CD4-positive, alpha-beta T cell treated with Interleukin-4 for 4 hours (primary cell): ENCODE data around the gene TNP2.

ENCODE experiments used
- DNase-seq: peaks from one replicate; pipeline ENCODE4 v3.0.0-alpha.2; 2020

Gene TNP2

DNA sequence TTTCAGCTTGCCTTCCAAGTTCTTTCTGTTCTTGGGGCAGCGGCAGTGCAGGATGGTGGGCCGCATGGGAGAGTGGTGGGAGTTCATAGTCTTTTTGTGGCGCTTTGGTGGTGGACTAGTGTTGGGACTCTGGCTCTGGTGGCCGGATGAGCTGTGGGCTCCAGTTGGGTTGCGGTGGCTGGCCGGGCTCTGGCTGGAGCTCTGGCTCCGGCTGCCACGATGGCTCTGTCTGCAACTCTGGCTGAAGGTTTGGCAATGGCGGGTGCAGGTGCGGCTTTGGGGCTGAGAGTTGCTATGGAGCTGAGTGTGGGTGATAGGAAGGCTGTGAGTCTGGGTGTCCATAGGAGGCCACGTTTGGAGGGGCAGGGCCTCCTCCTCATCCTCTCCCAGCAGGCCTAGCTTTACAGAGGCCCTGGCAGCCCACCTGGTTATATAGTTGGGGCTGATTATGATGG lies at the start of gene TNP2:
TSS of gene TNP2 (minus strand) at position 405 of the 455 bp plus-strand sequence. CDS start at position 342, 63 bp downstream.
- DNase-seq = no peak

DNA sequence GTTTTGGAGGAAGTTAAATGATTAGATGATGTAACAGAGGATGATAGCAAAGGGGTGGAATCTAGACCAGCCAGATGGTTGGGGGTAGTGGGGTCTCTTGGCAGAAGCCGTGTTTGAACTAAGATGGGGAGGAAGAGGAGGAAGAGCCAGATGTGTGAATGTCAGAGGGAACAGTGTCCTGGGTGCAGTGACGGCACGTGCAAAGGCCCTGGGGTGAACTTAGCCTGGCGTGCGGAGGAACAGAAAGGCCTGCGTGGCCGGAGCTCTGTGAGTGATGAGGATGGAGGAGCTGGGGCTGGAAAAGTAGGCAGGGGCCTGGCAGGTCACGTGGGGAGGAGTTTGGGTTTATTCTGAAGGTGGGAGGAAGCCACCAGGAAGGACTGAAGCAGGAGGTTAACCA lies 49.7 kb upstream of the TNP2 start:
- DNase-seq = no peak

DNA sequence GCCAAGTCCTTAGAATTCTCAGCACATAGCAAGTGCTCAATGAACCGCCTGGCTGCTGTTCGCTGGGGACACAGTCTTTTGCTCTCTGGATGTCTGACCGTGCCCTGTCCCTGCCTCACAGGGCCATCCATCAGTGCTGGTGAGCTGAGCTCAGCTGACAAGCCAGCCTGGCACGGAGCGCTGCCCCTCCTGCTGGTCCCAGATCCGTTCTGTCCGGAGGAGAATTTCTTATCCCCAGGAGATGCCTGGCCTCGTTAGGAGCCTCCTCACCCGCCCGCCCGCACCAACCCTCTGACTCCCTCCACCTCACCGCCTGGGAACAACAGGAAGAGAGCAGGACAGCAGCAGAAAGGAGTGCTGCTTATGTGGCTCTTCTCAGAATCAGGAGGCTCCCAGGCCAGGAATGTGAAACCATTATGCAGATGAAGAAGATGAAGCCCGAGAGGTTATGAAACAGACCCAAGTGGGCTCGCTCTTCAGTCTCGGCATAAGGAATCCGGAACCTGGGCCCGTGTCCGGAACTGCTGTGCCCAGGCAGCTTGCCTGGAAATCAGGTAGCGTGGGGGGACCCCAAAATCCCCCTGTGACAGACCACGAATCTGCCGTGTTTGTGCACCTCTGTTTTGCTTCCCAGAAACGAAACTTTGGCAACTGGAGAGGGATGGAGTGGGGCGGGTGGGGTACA lies 47.3 kb upstream of the TNP2 start:
- no peak for DNase-seq

DNA sequence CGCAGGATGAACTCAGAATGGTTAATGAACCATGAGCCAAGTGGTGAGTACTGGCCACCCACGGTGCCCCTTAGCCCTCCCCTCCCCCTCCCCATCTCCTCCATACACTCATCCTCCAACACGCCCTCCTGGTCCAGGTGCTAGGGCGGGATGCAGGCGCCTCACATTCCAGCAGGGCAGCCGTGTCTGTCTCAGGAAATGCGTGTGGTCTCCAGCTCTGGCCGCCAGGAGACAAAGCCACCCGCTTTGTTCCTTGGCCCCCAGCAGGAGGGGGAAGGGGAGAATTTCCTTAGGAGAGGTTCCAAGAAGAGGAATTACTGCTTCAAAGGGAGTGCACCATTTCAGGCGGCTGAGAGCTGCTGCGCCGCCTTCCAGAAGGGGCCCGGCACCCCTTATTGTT lies 46.4 kb upstream of the TNP2 start:
- no peak for DNase-seq

DNA sequence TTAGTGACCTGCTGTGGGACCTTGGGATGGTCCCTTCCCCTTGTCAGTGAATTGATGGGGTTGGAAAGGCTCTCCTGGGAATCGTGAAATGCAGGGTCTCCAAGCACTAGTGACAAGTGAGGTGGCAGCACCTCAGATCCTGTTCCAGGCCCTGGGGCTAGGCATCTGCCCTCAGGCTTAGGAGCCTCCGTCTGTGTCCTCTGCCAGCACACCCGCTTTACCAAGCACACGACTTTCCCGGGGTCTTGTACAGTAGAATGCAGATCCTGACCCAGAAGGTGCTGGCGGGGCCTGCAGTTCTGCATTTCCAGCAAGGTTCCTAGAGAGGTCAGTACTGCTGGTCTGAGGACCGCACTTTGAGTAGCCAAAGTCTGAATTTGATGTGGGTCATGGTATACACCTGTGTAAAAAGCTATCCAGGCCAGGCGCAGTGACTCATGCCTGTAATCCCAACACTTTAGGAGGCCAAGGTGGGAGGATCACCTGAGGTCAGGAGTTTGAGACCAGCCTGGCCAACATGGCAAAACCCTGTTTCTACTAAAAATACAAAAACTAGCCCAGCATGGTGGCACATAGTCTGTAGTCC lies 45.3 kb upstream of the TNP2 start:
- no peak for DNase-seq

DNA sequence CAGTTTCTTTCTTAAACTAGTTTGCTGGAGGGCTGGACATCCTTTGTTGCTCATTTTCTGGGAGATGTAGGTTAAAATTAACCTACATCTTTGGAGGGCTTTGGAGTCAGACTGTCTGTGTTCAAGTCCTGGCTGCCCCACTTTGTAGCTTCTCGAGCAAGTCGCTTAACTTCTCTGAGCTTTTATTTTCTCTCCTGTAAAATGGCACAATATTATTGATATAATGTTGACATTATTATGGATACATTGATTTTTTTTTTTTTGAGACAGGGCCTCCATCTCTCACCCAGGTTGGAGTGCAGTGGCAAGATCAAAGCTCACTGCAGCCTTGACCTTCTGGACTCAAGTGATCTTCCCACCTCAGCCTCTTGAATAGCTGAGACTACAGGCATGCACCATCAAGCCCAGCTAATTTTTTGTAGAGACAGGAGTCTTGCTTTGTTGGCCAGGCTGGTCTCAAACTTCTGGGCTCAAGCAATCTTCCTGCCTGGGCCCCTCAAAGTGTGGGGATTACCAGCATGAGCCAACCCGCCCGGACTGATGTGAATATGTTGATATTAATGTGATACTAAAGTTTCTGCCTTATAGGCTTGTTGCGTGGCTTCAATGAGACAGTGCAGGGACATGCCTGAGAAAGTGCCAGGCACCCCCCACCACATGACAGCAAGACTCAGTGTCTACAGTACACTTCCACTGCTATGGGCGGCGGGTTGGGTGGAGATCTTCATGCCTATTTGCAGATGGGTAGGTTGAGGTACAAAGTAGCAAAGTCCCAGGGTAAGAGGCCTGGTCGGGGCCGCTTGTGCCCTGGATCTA lies 44.6 kb upstream of the TNP2 start:
- no peak for DNase-seq

DNA sequence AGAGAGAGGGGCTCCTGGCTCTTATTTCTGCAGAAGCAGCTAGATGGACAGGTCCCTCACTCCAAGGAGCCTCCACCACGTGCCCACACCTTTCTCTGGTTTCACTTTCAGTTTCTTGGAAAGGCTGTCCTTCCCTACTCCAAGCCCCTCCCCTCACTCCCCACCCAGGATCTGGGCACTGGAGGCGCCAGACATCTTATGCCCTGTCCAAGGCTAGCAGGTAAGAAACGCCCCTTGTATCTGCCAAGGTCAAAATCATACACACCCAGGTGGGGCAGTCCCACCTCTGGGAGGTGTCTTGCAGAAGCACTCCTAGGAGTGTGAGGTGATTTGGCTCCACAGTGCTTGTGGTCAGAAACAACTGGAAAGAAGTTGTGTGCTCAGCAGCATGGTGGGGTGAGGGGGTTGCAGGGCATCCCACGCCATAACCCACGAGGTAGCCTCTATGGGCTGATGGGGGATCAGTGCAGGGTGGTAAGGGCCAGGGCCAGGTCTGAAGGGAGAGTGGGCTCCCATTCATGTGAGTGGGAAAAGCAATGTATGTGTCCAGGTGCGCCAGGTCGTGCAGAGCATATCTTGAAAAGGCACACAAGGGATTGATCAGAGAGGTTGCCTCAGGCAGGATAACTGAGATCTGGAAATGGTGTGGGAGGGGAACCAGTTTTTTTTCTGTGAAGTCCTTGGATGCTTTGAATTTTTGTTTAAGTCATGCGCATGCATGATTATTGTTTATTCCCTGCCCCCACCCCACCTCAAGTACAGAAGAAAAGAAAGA lies 43.8 kb upstream of the TNP2 start:
- peak; percentile 20 for DNase-seq

DNA sequence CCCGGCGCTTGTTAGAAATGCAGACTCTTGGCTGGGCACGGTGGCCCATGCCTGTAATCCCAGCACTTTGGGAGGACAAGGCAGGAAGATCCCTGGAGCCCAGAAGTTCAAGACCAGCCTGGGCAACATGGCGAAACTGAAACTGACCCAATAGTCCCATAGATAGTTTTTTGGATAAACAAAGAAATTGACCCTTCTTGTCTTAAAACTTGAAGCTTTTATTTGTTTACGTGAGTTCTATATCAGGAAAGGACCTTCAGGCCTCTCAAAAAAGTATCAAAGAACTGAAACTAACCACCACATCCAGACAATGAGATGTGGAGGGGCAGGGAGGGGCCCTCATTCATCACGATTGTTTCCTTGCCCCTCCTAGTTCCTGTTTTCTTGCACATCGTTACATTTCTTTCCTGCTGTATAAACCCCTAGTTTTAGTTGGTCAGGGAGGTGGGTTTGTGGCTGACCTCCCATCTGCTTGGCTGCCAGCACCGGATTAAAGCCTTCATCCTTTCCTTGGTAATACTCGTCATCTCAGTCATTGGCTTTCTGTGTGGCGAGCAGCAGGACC lies 42.0 kb upstream of the TNP2 start:
- DNase-seq = peak; percentile 61

DNA sequence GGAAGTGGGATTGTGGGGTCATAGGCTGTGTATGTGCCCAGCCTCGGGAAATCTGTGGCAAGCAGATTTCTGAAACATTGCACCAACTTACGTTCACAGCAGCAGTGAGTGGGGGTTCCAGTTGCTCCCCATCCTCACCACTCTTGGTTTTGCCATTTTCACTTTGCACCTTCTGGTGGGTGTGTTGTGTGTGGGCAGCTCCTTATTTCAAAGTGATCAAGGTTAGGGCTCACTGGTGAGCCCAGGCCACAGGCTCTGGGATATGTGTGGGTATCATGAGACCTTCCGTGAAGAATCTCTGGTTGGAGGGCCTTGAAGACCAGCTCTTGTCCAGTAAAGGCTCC lies 41.5 kb upstream of the TNP2 start:
- DNase-seq = no peak

DNA sequence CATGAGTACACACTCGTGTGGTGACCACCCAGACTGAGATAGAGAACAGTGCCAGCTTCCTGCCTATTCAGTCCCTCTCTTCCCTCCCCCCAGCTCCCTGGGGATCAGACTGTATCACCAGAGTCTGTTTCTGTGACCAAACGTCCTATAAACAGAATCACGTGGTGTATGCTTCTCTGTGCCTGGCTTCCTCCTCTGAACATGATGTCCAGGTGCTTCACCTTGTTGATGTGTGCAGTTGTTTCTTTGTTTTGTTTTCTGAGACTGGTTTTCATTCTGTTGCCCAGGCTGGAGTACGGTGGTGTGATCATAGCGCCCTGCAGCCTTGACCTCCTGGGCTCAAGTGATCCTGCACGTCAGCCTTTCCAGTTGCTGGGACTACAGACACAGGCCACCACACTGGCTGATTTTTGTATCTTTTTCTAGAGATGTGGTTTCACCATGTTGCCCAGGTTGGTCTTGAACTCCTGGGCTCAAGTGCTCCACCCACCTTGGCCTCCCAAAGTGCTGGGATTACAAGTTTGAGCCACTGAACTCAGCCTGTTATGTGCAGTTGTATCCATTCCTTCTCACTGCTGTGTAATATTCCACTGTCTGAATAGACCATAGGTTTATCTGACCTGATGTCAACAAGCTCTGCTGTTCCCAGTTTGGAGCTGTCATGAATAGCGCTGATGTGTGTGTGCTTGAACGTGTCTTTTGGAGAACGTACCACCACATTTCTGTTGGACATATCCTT lies 40.9 kb upstream of the TNP2 start:
- no peak for DNase-seq

DNA sequence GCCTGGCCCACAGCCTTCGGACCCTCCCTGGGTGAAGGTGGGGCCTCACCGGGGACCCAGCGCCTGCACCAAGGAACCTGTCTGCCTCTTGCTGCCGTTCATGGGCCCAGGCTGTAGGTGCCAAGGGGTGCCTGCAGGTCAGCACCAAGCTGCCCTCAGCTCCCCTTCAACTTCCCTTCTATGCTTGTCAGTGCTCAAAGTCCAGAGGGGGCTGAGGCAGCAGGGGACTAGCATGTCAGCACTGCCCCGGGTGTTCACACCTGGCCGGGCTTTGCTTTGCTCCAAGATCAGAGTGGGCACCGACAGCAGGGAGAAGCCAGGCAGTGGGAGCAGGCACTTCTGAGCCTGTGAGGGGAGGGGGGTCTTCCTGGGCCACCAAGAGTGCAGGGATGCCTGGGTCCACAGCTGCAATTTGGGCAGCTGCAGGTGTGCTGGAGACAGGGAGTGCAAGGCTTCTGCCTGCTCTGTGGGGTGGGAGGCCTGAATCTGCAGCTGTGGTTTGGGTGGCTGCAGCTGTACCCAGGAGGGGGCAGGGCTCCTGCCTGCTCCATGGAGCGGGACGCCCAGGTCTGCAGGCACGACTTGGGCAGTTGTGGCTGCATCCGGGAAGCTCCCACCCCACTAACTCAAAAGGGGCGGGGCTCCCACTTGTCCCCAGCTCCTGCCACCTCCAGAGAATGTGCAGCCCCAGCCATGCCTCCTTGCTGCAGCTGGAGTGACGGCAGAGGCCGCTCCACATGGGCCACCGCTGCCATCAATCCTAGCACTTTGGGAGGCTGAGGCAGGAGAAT lies 39.6 kb upstream of the TNP2 start:
- DNase-seq = no peak

DNA sequence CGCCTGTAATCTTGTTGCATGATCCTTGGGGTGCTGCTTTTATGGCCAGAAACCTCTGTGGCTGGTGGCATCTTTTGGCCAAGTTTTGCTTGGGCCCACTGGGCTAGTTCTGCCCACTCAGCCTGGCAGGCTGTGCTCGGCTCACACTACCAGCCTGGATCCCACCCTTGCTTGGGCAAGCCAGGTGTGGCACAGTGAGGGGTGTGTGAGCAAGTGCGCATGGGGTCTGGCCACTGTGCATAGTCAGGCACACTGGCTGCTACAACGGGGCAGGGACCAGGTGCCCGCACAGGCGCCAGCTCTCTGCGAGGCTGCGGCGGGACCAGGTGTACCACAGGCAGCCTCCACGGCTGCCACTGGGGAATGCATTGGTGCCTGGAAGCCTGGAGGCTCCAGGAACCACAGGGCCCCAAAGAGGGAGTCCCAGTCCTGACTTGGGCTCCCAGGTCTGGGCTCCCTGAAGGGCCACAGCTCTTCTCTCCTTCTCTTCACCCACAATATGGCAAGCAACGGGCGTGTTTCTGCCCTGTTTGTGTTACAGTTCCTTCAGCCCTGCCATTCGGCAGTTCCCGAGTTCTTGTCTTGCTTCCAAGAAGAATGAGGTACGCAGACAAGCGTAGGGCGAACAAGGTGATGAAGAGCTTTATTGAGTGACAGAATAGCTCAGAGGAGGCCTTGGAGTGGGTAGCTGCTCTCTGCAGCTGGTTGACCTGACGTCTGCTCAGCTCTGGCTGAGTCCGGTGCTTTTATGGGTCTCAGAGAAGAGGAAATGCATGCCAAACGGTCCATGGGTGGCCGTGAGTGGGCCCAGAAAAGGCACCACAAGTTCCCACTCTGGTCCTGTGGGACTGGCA lies 38.7 kb upstream of the TNP2 start:
- no peak for DNase-seq

DNA sequence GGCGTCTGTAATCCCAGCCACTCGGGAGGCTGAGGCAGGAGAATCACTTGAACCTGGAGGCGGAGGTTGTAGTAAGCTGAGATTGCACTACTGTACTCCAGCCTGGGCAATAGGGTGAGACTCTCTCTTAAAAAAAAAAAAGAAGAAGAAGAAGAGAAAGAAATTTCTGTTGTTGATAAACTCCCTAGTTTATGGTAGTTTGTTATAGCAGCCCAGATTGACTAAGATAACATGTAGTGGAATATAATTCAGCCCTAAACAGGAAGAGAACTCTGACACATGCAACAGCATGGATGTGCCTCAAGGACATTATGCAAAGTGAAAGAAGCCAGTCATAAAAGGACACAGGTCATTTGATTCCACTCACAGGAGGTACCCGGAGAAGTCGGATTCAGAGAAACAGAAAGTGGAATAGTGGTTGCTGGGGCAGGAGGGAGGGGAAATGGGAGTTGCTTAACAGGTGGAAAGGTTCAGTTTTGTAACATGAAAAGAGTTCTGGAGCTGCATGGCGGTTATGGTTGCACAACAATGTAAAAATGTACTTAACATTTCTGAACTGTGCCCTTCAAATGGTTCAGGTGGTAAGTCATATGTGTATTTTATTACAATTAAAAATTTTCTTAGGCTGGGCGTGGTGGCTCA lies 38.0 kb upstream of the TNP2 start:
- DNase-seq = no peak

DNA sequence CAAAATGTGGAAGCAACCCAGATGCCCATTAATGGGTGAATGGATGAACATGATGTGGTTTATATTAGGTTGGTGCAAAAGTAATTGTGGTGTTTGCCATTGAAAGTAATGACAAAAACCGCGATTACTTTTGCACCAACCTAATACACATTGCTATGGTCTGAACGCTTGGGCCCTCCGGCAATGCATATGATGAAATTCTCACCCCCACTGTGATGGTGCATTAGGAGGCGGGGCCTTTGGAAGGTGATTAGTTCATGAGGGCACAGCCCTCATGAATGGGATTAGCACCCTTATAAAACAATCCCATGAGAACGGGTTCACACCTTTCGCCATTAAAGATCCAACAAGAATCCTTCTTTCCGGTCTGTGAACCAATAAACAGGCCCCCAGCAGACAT lies 37.3 kb upstream of the TNP2 start:
- no peak for DNase-seq

DNA sequence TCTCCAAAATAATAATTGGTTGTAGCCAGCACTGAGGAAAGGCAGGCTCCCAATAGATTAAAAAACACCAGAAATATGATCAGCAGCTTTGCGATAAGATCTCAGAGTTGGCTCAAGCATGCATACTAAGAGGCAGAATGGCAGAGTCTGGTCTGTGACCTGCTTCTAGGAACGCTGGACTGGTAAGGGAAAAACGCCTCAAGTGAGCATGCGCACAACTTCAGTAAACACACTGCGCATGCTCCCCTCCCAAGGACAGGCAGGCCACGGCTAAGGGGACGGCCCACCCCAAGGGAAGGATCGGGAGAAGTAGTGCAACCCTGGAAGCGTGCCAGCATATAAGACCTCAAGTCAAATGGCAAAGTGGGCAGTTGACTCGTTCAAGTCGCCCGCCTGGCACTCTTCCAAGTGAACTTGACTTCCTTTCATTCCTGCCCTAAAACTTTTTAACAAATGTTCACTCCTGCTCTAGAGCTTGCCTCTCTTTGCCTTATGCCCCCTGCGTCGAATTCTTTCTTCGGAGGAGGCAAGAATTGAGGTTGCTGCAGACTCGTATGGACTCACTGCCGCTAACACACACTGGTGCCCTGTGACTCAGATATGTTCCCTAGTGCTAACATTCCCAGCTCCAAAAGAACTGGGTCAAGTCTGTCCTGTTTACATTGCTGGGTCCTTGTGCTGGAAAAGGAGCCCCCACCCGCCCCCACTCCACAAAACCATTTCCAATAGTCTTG lies 34.4 kb upstream of the TNP2 start:
- no peak for DNase-seq

DNA sequence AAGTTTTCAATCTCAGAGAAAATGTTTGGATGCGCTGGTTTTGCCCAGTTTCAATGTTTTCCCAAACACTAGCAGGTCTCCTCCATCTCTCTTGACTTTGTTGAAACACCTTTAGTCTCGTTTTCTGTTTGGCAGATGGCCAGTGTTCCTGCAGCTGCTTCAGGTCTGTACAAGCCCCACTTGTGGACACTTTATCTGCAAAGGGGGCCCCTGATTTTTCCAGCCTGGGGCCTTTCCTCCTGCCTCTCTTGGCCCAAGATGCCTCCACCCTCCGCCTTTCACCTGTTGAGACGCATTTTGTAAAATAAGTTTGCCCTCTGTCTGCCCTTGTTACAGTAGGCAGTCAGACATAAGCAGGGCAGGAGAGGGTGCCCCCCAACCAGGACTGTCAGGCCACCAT lies 33.9 kb upstream of the TNP2 start:
- no peak for DNase-seq

DNA sequence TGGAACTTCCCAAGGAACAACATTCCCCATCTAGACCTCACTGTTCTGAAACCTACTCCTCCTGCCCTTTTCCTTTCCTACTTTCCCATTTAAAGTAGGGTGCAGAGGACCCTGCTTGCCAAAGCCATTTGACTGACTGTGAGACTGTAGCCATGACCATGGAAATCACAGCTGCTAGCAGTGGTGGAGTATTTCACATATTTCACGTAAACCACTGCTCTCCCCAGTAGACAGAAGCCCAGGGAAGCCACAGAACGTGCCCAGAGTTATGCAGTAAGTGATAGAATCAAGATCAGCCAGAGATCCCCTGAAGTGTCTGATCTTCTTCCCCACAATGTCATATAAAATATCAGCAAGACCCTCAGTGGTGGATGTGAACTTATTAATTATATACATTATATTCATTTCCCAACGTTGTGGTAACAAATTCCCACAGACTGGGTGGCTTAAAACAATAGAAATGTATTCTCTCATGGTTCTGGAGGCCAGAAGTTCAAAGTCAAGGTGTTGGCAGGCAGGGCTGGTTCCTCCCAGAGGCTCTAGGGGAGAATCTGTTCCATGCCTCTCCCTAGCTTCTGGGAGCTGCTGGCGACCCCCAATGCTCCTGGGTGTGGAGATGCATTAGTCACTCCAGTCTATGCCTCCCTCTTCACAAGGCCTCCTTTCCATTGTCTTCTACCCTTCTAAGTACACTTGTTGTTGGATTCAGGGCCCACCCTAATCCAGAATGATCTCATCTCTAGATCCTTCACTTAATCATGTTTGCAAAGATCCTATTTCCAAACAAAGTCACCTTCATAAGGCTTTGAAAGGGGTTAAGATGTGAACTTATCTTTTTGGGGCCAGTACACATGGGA lies 32.7 kb upstream of the TNP2 start:
- no peak for DNase-seq

DNA sequence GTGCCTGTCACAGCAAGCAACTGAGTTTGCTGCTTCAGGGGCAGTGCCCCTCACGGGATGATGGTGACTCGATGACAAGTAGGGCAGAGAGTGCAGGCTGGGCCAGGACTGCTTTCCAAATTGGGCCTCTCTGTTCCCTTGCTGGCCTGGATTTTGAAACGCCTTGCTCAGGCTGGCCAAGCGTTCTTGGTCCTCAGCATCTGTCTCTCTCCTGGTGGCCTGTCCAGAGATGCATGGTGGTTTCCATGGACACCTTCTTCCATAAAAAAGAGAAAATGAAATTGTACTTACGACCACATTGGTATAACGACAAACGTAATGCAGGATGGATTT lies 31.4 kb upstream of the TNP2 start:
- DNase-seq = no peak
